PC-3 (cell line): ENCODE results near the gene MAP6.

Source experiments
- EZH2 ChIP-seq: fragments of 300-600 bp; sonication (generic); IDR thresholded peaks from one replicate; pipeline ENCODE4 v1.6.1; 2017; ENCODE audit warnings: antibody characterized with exemption, mild to moderate bottlenecking, low read length; ENCODE audit not compliant: unreplicated experiment
- EZH2phosphoT487 ChIP-seq: fragments of 300-600 bp; sonication (generic); IDR thresholded peaks from 2 replicates; pipeline ENCODE4 v1.6.1; 2018; ENCODE audit warnings: mild to moderate bottlenecking, antibody characterized with exemption, low read length, borderline replicate concordance

DNA sequence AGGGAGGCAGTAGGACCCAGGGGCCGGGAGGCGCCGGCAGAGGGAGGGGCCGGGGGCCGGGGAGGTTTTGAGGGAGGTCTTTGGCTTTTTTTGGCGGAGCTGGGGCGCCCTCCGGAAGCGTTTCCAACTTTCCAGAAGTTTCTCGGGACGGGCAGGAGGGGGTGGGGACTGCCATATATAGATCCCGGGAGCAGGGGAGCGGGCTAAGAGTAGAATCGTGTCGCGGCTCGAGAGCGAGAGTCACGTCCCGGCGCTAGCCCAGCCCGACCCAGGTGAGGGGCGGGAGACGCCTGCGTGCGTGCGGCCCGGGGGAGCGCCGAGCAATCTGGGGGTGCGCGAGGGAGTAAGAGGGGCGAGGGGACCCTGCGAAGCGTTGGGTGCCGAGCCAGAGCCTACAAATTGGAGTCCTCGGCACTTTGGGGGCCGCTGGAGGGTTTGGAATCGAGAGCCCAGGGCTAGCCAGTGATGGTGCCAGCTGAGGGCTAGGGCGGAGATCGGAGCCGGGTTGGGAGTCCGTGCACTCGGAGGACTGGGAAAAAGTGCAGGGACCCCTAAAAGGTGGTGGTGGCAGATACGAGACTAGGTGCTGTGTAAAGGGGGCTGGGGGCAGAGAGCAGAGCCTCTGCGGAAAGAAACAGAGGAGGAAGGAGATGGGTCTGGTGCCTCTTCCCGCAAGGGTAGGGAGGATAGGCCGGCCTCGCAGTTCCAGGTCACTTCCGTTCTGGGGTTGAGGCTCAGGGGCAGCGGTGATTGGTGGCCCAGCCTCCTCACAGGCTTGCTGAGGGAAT is 106.6 kb downstream of the MAP6 start, which contains the start of gene SERPINH1:
- TF ChIP-seq EZH2 (no peak), EZH2phosphoT487 (no peak)
